Measurements from ENCODE around the gene ZSWIM5. TPM values are rescaled to one million over a fixed set of nuclear protein-coding genes. Genes with fewer than 3 reads are reported as not detected.
"Not testable (repeated sequence)": the region's sequence is repeated elsewhere in the genome, so short reads cannot be mapped to it uniquely, and the experiment has no call there.

ZSWIM5 gene
- total and polyA plus RNA-seq, 10 donors: 0.15 to 4.7 (median 2.7) TPM

DNA sequence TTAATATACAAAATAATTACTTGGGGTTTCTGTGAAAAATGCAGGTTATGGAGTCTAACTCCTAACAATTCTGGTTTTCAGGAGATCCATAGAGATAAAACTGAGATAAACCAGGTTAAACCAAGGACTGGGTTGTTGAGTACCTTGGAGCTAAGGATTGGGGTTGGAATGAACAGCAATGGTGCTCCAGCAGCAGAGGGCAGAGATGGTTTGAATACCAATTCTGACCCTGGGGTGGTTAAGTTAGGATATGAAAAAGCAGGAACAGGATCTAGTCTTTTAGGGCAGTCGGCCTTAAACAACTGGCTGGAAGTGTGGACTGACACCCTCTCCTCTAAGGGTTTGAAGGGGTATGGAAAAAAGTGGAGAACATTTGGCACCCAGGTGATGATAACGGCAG, 141.3 kb downstream of the ZSWIM5 start:
- WGBS, 5 donors: 68 to 84% (median 79%) methylated on average over 2 of the region's 2 CpGs
- no peak for TF ChIP-seq POLR2A (IDR thresholded peaks at IDR 0.05)
- no peak for TF ChIP-seq POLR2AphosphoS5 (IDR thresholded peaks at IDR 0.05)
- TF ChIP-seq, protein P1, sequence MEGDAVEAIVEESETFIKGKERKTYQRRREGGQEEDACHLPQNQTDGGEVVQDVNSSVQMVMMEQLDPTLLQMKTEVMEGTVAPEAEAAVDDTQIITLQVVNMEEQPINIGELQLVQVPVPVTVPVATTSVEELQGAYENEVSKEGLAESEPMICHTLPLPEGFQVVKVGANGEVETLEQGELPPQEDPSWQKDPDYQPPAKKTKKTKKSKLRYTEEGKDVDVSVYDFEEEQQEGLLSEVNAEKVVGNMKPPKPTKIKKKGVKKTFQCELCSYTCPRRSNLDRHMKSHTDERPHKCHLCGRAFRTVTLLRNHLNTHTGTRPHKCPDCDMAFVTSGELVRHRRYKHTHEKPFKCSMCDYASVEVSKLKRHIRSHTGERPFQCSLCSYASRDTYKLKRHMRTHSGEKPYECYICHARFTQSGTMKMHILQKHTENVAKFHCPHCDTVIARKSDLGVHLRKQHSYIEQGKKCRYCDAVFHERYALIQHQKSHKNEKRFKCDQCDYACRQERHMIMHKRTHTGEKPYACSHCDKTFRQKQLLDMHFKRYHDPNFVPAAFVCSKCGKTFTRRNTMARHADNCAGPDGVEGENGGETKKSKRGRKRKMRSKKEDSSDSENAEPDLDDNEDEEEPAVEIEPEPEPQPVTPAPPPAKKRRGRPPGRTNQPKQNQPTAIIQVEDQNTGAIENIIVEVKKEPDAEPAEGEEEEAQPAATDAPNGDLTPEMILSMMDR (IDR thresholded peaks at IDR 0.05 in 8 of 11, conservative IDR thresholded peaks at IDR 0.05 in 3 of 11): no peak
- no peak overlapping the region for H3K27ac ChIP-seq
- intact Hi-C loops (cut with DNase I; ENCODE audit: low total_unique reads): no loop called here
- no peaks in the 10 kb centered on the region for H3K4me1 ChIP-seq
- no peaks in the 10 kb centered on the region for H3K27me3 ChIP-seq (replicated peaks in 1 of 7)
- peaks cover 0 to 3% (median 0%) of the 10 kb centered on the region in 8 donors for H3K9me3 ChIP-seq
- no peaks in the 10 kb centered on the region for H3K36me3 ChIP-seq
- DNase-seq: no peak
- H3K4me3 ChIP-seq: no peak overlapping the region

- intact Hi-C loops (cut with DNase I; ENCODE audit: low total_unique reads); DNase-seq; H3K27ac ChIP-seq; H3K4me1 ChIP-seq; H3K27me3 ChIP-seq (replicated peaks in 1 of 7); H3K36me3 ChIP-seq; H3K4me3 ChIP-seq; H3K9me3 ChIP-seq: not testable (repeated sequence)
- 89 to 95% (median 91%) methylated on average over 4 of the region's 4 CpGs for WGBS, 5 donors
Measured at GRCh38 chr1:45062463-45062862, 143.9 kb downstream of the ZSWIM5 start.

DNA sequence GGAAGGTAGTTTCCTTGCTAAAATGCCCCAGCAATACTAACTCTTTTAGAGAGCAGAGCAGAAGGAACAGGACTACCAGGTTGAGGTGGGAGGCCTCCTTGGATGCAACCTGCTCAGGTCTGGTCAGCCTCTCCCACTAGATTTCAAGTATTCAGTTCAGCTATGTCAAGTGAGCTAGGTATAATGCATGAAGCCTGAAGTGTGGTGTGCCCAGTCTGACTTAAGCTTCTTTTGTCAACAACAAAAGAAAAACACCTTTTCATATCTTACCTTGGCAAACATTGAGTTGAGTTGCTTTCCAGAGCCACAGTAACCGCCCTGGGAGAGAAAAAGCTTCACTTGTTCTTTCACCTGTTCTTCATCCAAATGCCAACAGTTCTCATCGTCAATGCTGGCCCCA, 146.6 kb downstream of the ZSWIM5 start:
- H3K4me1 ChIP-seq: no peaks in the 10 kb centered on the region
- H3K27me3 ChIP-seq (replicated peaks in 1 of 7): no peaks in the 10 kb centered on the region
- H3K4me3 ChIP-seq: no peak overlapping the region
- H3K27ac ChIP-seq: no peak overlapping the region
- no peaks in the 10 kb centered on the region for H3K9me3 ChIP-seq
- H3K36me3 ChIP-seq: no peaks in the 10 kb centered on the region
- WGBS, 5 donors: 83 to 95% (median 90%) methylated on average over 2 of the region's 2 CpGs
- intact Hi-C loops (cut with DNase I; ENCODE audit: low total_unique reads): no loop called here
- TF ChIP-seq POLR2AphosphoS5 (IDR thresholded peaks at IDR 0.05): no peak
- TF ChIP-seq POLR2A (IDR thresholded peaks at IDR 0.05): no peak
- TF ChIP-seq, protein P1 (IDR thresholded peaks at IDR 0.05 in 8 of 11, conservative IDR thresholded peaks at IDR 0.05 in 3 of 11): no peak
- no peak for DNase-seq

- H3K4me1 ChIP-seq: peaks cover 0 to 13% (median 0%) of the 10 kb centered on the region in 6 donors
- no peak overlapping the region for H3K27ac ChIP-seq
- no peak overlapping the region for H3K4me3 ChIP-seq
- TF ChIP-seq POLR2AphosphoS5 (IDR thresholded peaks at IDR 0.05): no peak
- TF ChIP-seq POLR2A (IDR thresholded peaks at IDR 0.05): no peak
- TF ChIP-seq, protein P1 (IDR thresholded peaks at IDR 0.05 in 8 of 11, conservative IDR thresholded peaks at IDR 0.05 in 3 of 11): no peak
- 80 to 93% (median 88%) methylated on average over 1 of the region's 1 CpG for WGBS, 5 donors
- H3K27me3 ChIP-seq (replicated peaks in 1 of 7): no peaks in the 10 kb centered on the region
- no peak for DNase-seq
- no peaks in the 10 kb centered on the region for H3K36me3 ChIP-seq
- intact Hi-C loops (cut with DNase I; ENCODE audit: low total_unique reads): no loop called here
- H3K9me3 ChIP-seq: no peaks in the 10 kb centered on the region
Measured at GRCh38 chr1:45057542-45057941, 148.9 kb downstream of the ZSWIM5 start.
